GM18907 (cell line): ENCODE measurements around the gene PRXL2A.
A peak's percentile ranks its signal among the peaks of the same experiment; 100 is the strongest.

ENCODE experiments used
- ATAC-seq: cut with Tn5 transposase; IDR thresholded peaks from one replicate; pipeline ENCODE4 v1.9.1; 2021; ENCODE audit warnings: mild to moderate bottlenecking, moderate library complexity; ENCODE audit not compliant: unreplicated experiment

The PRXL2A gene

GRCh38 chr10:80460399-80461207, 52.3 kb downstream of the PRXL2A start:
- ATAC-seq: no peak

GRCh38 chr10:80461208-80462183, 53.1 kb downstream of the PRXL2A start:
- ATAC-seq: no peak

- ATAC-seq: no peak
These were observed 54.1 kb downstream of the PRXL2A start for GRCh38 chr10:80462299-80462980.

GRCh38 chr10:80462981-80463741, 54.8 kb downstream of the PRXL2A start:
- ATAC-seq: peak; percentile 29

GRCh38 chr10:80463868-80464267, 55.5 kb downstream of the PRXL2A start:
- no peak for ATAC-seq

- ATAC-seq: no peak
These were observed 56.5 kb downstream of the PRXL2A start for GRCh38 chr10:80464557-80465450.

- ATAC-seq: no peak
These were observed 57.1 kb downstream of the PRXL2A start for GRCh38 chr10:80465451-80465835.

GRCh38 chr10:80465839-80466590, 57.7 kb downstream of the PRXL2A start:
- peak; percentile 43 for ATAC-seq

GRCh38 chr10:80466724-80467326, 58.5 kb downstream of the PRXL2A start:
- no peak for ATAC-seq

GRCh38 chr10:80468002-80468401, 59.7 kb downstream of the PRXL2A start:
- no peak for ATAC-seq

GRCh38 chr10:80468806-80469421, 60.6 kb downstream of the PRXL2A start:
- ATAC-seq: no peak

- ATAC-seq: no peak
These were observed 61.9 kb downstream of the PRXL2A start for GRCh38 chr10:80470266-80470665.

- ATAC-seq: no peak
These were observed 62.6 kb downstream of the PRXL2A start for GRCh38 chr10:80471001-80471400.

GRCh38 chr10:80471715-80472233, 63.4 kb downstream of the PRXL2A start:
- peak; percentile 67 for ATAC-seq

GRCh38 chr10:80472234-80473095, 64.1 kb downstream of the PRXL2A start:
- peak; percentile 96 for ATAC-seq

- ATAC-seq: no peak
These were observed 64.8 kb downstream of the PRXL2A start for GRCh38 chr10:80473096-80473657.
